ENCODE results near the gene TTC28. TPM values are rescaled to one million over a fixed set of nuclear protein-coding genes. Genes with fewer than 3 reads are reported as not detected.

The TTC28 gene
- total and polyA plus RNA-seq, 8 donors = 31.1 to 44.2 (median 41.4) TPM

- H3K36me3 ChIP-seq = no peaks in the 10 kb centered on the region
- no peaks in the 10 kb centered on the region for H3K4me1 ChIP-seq
- H3K27ac ChIP-seq = no peak overlapping the region
- DNase-seq (no peak), ATAC-seq (no peak)
- H3K27me3 ChIP-seq = no peaks in the 10 kb centered on the region
- intact Hi-C loops (cut with DNase I) = no loop called here
- H3K4me3 ChIP-seq = no peak overlapping the region
- H3K9me3 ChIP-seq = no peaks in the 10 kb centered on the region
- no peak for TF ChIP-seq CTCF (IDR thresholded peaks at IDR 0.05)
These were observed 216.7 kb downstream of the TTC28 start for GRCh38 chr22:28462901-28463300.

- DNase-seq = no peak
- Histone ChIP-seq H3K9me3 (no peaks in the 10 kb centered on the region), H3K27ac (no peak overlapping the region), H3K36me3 (no peaks in the 10 kb centered on the region), H3K27me3 (no peaks in the 10 kb centered on the region), H3K4me1 (no peaks in the 10 kb centered on the region), H3K4me3 (no peak overlapping the region)
- no peak for TF ChIP-seq CTCF (IDR thresholded peaks at IDR 0.05)
- ATAC-seq = no peak
- intact Hi-C loops (cut with DNase I) = no loop called here
These were observed 217.6 kb downstream of the TTC28 start for GRCh38 chr22:28462041-28462440.

GRCh38 chr22:28454431-28455064 is 225.1 kb downstream of the TTC28 start:
- no peak for DNase-seq
- Histone ChIP-seq H3K27me3 (no peaks in the 10 kb centered on the region), H3K9me3 (no peaks in the 10 kb centered on the region), H3K36me3 (no peaks in the 10 kb centered on the region), H3K27ac (no peak overlapping the region), H3K4me1 (no peaks in the 10 kb centered on the region), H3K4me3 (no peak overlapping the region)
- ATAC-seq = no peak
- no peak for TF ChIP-seq CTCF (IDR thresholded peaks at IDR 0.05)
- intact Hi-C loops (cut with DNase I) = no loop called here

GRCh38 chr22:28450109-28450508 is 229.5 kb downstream of the TTC28 start:
- DNase-seq (no peak), ATAC-seq (no peak)
- Histone ChIP-seq H3K9me3 (no peaks in the 10 kb centered on the region), H3K4me3 (no peak overlapping the region), H3K27ac (no peak overlapping the region), H3K27me3 (no peaks in the 10 kb centered on the region), H3K4me1 (no peaks in the 10 kb centered on the region), H3K36me3 (no peaks in the 10 kb centered on the region)
- intact Hi-C loops (cut with DNase I) = no loop called here
- no peak for TF ChIP-seq CTCF (IDR thresholded peaks at IDR 0.05)

- no peak for DNase-seq
- intact Hi-C loops (cut with DNase I) = no loop called here
- Histone ChIP-seq H3K9me3 (no peaks in the 10 kb centered on the region), H3K27me3 (no peaks in the 10 kb centered on the region), H3K36me3 (no peaks in the 10 kb centered on the region), H3K4me3 (no peak overlapping the region), H3K4me1 (peaks cover 0 to 5% of the 10 kb centered on the region in 2 donors), H3K27ac (no peak overlapping the region)
- no peak for ATAC-seq
- TF ChIP-seq CTCF (IDR thresholded peaks at IDR 0.05) = no peak
These were observed 230.6 kb downstream of the TTC28 start for GRCh38 chr22:28449041-28449440.

All from left lung (tissue), 10 donors.